IMR-90 (cell line): Measurements from ENCODE around the gene NEK9. TPM values are rescaled to one million over a fixed set of nuclear protein-coding genes. Genes with fewer than 3 reads are reported as not detected.

ENCODE experiments used
- ATAC-seq: fragments of 200-7000 bp; cut with Tn5 transposase; 2 replicates; pipeline ENCODE4 v1.9.1; 2020; ENCODE audit warnings: low read depth, mild to moderate bottlenecking, moderate library complexity
- BruUV-seq: library from RNA; stranded (reverse); fragments of 400-500 nt; replicated peaks from 2 replicates; lab custom pipeline; 2021; lab: Mats Ljungman, UMichigan
- CTCF ChIA-PET: fragments of 300-600 bp; formaldehyde crosslinking; extraction: SDS; loops from one replicate; lab custom pipeline; 2021; ENCODE audit warnings: antibody characterized with exemption; lab: Yijun Ruan, JAX
- POLR2A ChIA-PET: fragments of 300-600 bp; sonication (Branson Sonifier 250); formaldehyde crosslinking; loops from one replicate; lab custom pipeline; 2022; ENCODE audit warnings: antibody characterized with exemption; ENCODE audit not compliant: unreplicated experiment; lab: Charles Lee
- DNase-seq: peaks from one replicate; pipeline ENCODE4 v3.0.0; 2013
- H2AFZ ChIP-seq: replicated peaks from 2 replicates; pipeline ENCODE3; 2013; ENCODE audit warnings: low read length, mild to moderate bottlenecking; ENCODE audit not compliant: poor library complexity
- H2AK5ac ChIP-seq: 2 replicates; pipeline ENCODE4 v1.6.1; 2013; ENCODE audit warnings: low read depth, low read length, inconsistent platforms
- H2AK9ac ChIP-seq: replicated peaks from 2 replicates; pipeline ENCODE3; 2013; ENCODE audit warnings: mild to moderate bottlenecking, low read depth, low read length, moderate library complexity; ENCODE audit not compliant: poor library complexity
- H2BK120ac ChIP-seq: 2 replicates; pipeline ENCODE4 v1.6.1; 2013; ENCODE audit warnings: low read depth, low read length, inconsistent platforms
- H2BK15ac ChIP-seq: 3 replicates; pipeline ENCODE4 v1.6.1; 2013; ENCODE audit warnings: low read depth, low read length, inconsistent platforms
- H2BK20ac ChIP-seq: 2 replicates; pipeline ENCODE4 v1.6.1; 2013; ENCODE audit warnings: low read depth, mild to moderate bottlenecking, inconsistent platforms, low read length, moderate library complexity
- H2BK5ac ChIP-seq: 2 replicates; pipeline ENCODE4 v1.6.1; 2013; ENCODE audit warnings: mild to moderate bottlenecking, low read depth, low read length, inconsistent platforms; ENCODE audit not compliant: poor library complexity, severe bottlenecking
- H3K14ac ChIP-seq: replicated peaks from 2 replicates; pipeline ENCODE4 v1.6.1; 2013; ENCODE audit warnings: low read depth, low read length, inconsistent platforms
- H3K18ac ChIP-seq: 2 replicates; pipeline ENCODE4 v1.6.1; 2013; ENCODE audit warnings: low read depth, low read length, control low read depth
- H3K23ac ChIP-seq: 2 replicates; pipeline ENCODE4 v1.6.1; 2013; ENCODE audit warnings: low read depth, low read length, inconsistent platforms
- H3K27ac ChIP-seq: 2 replicates; pipeline ENCODE4 v1.5.1; 2013; ENCODE audit warnings: mild to moderate bottlenecking, control low read depth, low read length; ENCODE audit not compliant: insufficient read depth
- H3K27me3 ChIP-seq: 2 replicates; pipeline ENCODE4 v1.6.1; 2013; ENCODE audit warnings: low read length; ENCODE audit not compliant: control insufficient read depth, insufficient read depth
- H3K36me3 ChIP-seq: 2 replicates; pipeline ENCODE4 v1.6.1; 2013; ENCODE audit warnings: low read length, mixed read lengths; ENCODE audit not compliant: control insufficient read depth, insufficient read depth
- H3K4ac ChIP-seq: 2 replicates; pipeline ENCODE4 v1.6.1; 2013; ENCODE audit warnings: low read depth, low read length, inconsistent platforms
- H3K4me1 ChIP-seq: 2 replicates; pipeline ENCODE4 v1.6.1; 2013; ENCODE audit warnings: low read length, mixed read lengths; ENCODE audit not compliant: control insufficient read depth, insufficient read depth
- H3K4me2 ChIP-seq: 2 replicates; pipeline ENCODE4 v1.6.1; 2013; ENCODE audit warnings: low read depth, mild to moderate bottlenecking, control low read depth, low read length, moderate library complexity
- H3K4me3 ChIP-seq: 2 replicates; pipeline ENCODE4 v1.5.1; 2013; ENCODE audit warnings: low read depth, mild to moderate bottlenecking, control low read depth, low read length, moderate library complexity; ENCODE audit not compliant: insufficient read depth
- H3K56ac ChIP-seq: 2 replicates; pipeline ENCODE4 v1.6.1; 2013; ENCODE audit warnings: low read length, inconsistent platforms; ENCODE audit not compliant: insufficient read depth; ENCODE audit errors: extremely low read depth
- H3K79me1 ChIP-seq, 2 experiments: 2 replicates each; pipeline ENCODE4 v1.6.1; 2013; ENCODE audit warnings: low read length in 2 of 2, inconsistent platforms in 1 of 2, low read depth in 1 of 2
- H3K9ac ChIP-seq: 2 replicates; pipeline ENCODE4 v1.6.1; 2013; ENCODE audit warnings: low read depth, low read length, control low read depth
- H3K9me1 ChIP-seq: 2 replicates; pipeline ENCODE4 v1.6.1; 2013; ENCODE audit warnings: low read length, inconsistent platforms; ENCODE audit not compliant: insufficient read depth
- H3K9me3 ChIP-seq: 2 replicates; pipeline ENCODE4 v1.6.1; 2013; ENCODE audit warnings: low read length; ENCODE audit not compliant: control insufficient read depth, insufficient read depth
- H4K20me1 ChIP-seq: 2 replicates; pipeline ENCODE4 v1.6.1; 2013; ENCODE audit warnings: low read length, inconsistent platforms; ENCODE audit not compliant: insufficient read depth
- H4K5ac ChIP-seq: 2 replicates; pipeline ENCODE4 v1.6.1; 2013; ENCODE audit warnings: mild to moderate bottlenecking, low read depth, low read length, control low read depth
- H4K8ac ChIP-seq, 2 experiments: 2 replicates each; pipeline ENCODE4 v1.6.1; 2013; ENCODE audit warnings: low read depth in 2 of 2, low read length in 2 of 2, control low read depth in 1 of 2, inconsistent platforms in 1 of 2
- H4K91ac ChIP-seq: 2 replicates; pipeline ENCODE4 v1.6.1; 2013; ENCODE audit warnings: low read depth, low read length, inconsistent platforms; ENCODE audit not compliant: insufficient read depth
- BHLHE40 ChIP-seq: fragments of 150-350 bp; IDR thresholded peaks from 2 replicates; pipeline ENCODE4 v1.6.1; 2016; ENCODE audit warnings: mild to moderate bottlenecking, low read depth, low read length
- CEBPB ChIP-seq: IDR thresholded peaks from 2 replicates; pipeline ENCODE4 v1.6.1; 2012; ENCODE audit warnings: low read depth, low read length, improper control_type of control experiment
- CHD1 ChIP-seq: IDR thresholded peaks from 2 replicates; pipeline ENCODE4 v1.6.1; 2012; ENCODE audit warnings: low read depth, low read length, improper control_type of control experiment
- FOS ChIP-seq: fragments of 150-350 bp; IDR thresholded peaks from 2 replicates; pipeline ENCODE4 v1.6.1; 2016; ENCODE audit warnings: low read depth, low read length
- MAFK ChIP-seq: IDR thresholded peaks from 2 replicates; pipeline ENCODE4 v1.6.1; 2012; ENCODE audit warnings: low read depth, low read length, improper control_type of control experiment
- MAZ ChIP-seq: IDR thresholded peaks from 2 replicates; pipeline ENCODE4 v1.6.1; 2012; ENCODE audit warnings: low read depth, mild to moderate bottlenecking, low read length, improper control_type of control experiment, moderate library complexity, borderline replicate concordance
- MXI1 ChIP-seq: IDR thresholded peaks from 2 replicates; pipeline ENCODE4 v1.6.1; 2012; ENCODE audit warnings: low read depth, mild to moderate bottlenecking, low read length, moderate library complexity, borderline replicate concordance
- NFE2L2 ChIP-seq: fragments of 150-350 bp; IDR thresholded peaks from 2 replicates; pipeline ENCODE4 v1.6.1; 2016; ENCODE audit warnings: low read depth, mild to moderate bottlenecking, low read length
- POLR2A ChIP-seq: IDR thresholded peaks from 2 replicates; pipeline ENCODE4 v1.6.1; 2012; ENCODE audit warnings: mild to moderate bottlenecking, low read depth, low read length
- RAD21 ChIP-seq: IDR thresholded peaks from 2 replicates; pipeline ENCODE4 v1.6.1; 2012; ENCODE audit warnings: low read length, improper control_type of control experiment
- RCOR1 ChIP-seq: IDR thresholded peaks from 2 replicates; pipeline ENCODE4 v1.6.1; 2012; ENCODE audit warnings: mild to moderate bottlenecking, low read length, improper control_type of control experiment; ENCODE audit not compliant: insufficient replicate concordance
- RFX5 ChIP-seq: IDR thresholded peaks from 2 replicates; pipeline ENCODE4 v1.8.0; 2012; ENCODE audit warnings: low read depth, mild to moderate bottlenecking, low read length, moderate library complexity
- SMC3 ChIP-seq: fragments of 150-350 bp; IDR thresholded peaks from 2 replicates; pipeline ENCODE4 v1.6.1; 2016; ENCODE audit warnings: low read depth, mild to moderate bottlenecking, antibody characterized with exemption, low read length, moderate library complexity
- WGBS, 2 experiments: methylation state at CpG; one replicate each; pipeline versions ENCODE4 v1.1.5 to v1.1.7; 2013; ENCODE audit warnings: missing lambda C conversion rate in 2 of 2; ENCODE audit not compliant: insufficient read length in 1 of 2; ENCODE audit errors: extremely low coverage in 2 of 2; 5-methylcytosine and 5-hydroxymethylcytosine counted together
- dilution Hi-C: fragments of 300-500 bp; cut with HindIII; formaldehyde crosslinking; loops from one replicate; pipeline ENCODE4 v1.14.3; 2018; ENCODE audit warnings: low sequenced_read_pairs; ENCODE audit not compliant: unreplicated experiment
- in situ Hi-C: fragments of 300-500 bp; cut with MboI; formaldehyde crosslinking; loops from 3 replicates; pipeline ENCODE4 v1.14.3; 2019; ENCODE audit warnings: low sequenced_read_pairs, inconsistent platforms, mixed read lengths
- intact Hi-C: fragments of 100-400 bp; cut with micrococcal nuclease; formaldehyde crosslinking; loops from 2 replicates; pipeline ENCODE4 v1.10.0; 2022
- polyA plus RNA-seq, 3 experiments: library from polyadenylated mRNA; depleted of rRNA; stranded (reverse); fragments of >200 nt; gene quantifications; 2 replicates each; pipeline ENCODE4 v1.2.3, GENCODE V29; 2012; ENCODE audit warnings: low replicate concordance in 1 of 3
- total RNA-seq: library from RNA; depleted of rRNA; stranded (reverse); fragments of >200 nt; gene quantifications from 2 replicates; pipeline ENCODE4 v1.2.3, GENCODE V29; 2012
- TF ChIP-seq, protein P1 (sequence below): conservative IDR thresholded peaks from 2 replicates; pipeline ENCODE4 v1.5.1; 2012; ENCODE audit warnings: mild to moderate bottlenecking, low read depth, low read length, improper control_type of control experiment
- TF ChIP-seq, protein P2 (sequence below): fragments of 150-350 bp; IDR thresholded peaks from 2 replicates; pipeline ENCODE4 v1.6.1; 2017; ENCODE audit warnings: mild to moderate bottlenecking, antibody characterized with exemption, low read length, low read depth
- TF ChIP-seq, protein P3 (sequence below): fragments of 150-350 bp; IDR thresholded peaks from 2 replicates; pipeline ENCODE4 v1.6.1; 2016; ENCODE audit warnings: low read depth, mild to moderate bottlenecking, low read length, moderate library complexity, borderline replicate concordance

Gene NEK9
- total and polyA plus RNA-seq, 2 of the 4 experiments (the other 2 are of a cell fraction), result 22.9 to 23.2 TPM

DNA sequence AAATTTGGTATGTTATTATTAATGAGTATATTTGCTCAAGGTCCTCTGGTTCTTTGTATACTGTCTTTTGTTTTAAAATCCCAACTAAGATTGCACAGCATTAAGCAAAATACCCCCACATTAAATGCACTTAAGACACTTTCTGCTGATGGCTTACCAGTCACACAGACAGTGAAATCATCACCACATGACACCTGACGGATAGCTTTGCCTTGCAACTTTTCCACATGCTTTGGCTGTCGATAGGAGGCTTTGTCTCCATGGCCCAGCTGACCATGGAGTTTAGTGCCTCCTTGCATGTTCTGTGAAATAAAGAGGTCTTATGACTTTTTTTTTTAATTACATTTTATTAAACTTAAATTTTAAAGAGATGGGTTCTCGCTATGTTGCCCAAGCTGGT is 19.7 kb downstream of the NEK9 start:
- Histone ChIP-seq H3K4me3 (no peak overlapping the region), H4K20me1 (no peaks in the 10 kb centered on the region), H3K14ac (no peak overlapping the region), H2BK5ac (no peak overlapping the region), H3K9ac (no peak overlapping the region), H3K4me1 (no peaks in the 10 kb centered on the region), H2AK5ac (no peak overlapping the region), H2BK15ac (no peak overlapping the region), H3K4me2 (no peak overlapping the region), H3K9me1 (peaks cover 3% of the 10 kb centered on the region; the same call in 1 of the 2 replicates), H3K27ac (no peak overlapping the region), H3K23ac (no peak overlapping the region), H2AK9ac (no peak overlapping the region), H2BK20ac (no peak overlapping the region), H3K36me3 (peaks cover 30% of the 10 kb centered on the region), H2BK120ac (no peak overlapping the region), H3K4ac (no peak overlapping the region), H4K8ac (no peak overlapping the region), H3K27me3 (no peaks in the 10 kb centered on the region), H3K56ac (no peak overlapping the region), H3K79me1 (no peaks in the 10 kb centered on the region; a peak in 1 of 4 replicates), H4K5ac (no peak overlapping the region), H3K9me3 (no peaks in the 10 kb centered on the region), H2AFZ (no peak overlapping the region), H4K91ac (no peak overlapping the region), H3K18ac (no peak overlapping the region)
- dilution Hi-C loops, result no loop called here
- ATAC-seq, result no peak
- intact Hi-C loops, result no loop called here
- WGBS, 2 experiments, result no CpG with 5 or more reads among the region's 3 CpGs
- in situ Hi-C loops, result no loop called here
- TF ChIP-seq BHLHE40, result no peak
- TF ChIP-seq POLR2A, result no peak
- TF ChIP-seq, protein P1, sequence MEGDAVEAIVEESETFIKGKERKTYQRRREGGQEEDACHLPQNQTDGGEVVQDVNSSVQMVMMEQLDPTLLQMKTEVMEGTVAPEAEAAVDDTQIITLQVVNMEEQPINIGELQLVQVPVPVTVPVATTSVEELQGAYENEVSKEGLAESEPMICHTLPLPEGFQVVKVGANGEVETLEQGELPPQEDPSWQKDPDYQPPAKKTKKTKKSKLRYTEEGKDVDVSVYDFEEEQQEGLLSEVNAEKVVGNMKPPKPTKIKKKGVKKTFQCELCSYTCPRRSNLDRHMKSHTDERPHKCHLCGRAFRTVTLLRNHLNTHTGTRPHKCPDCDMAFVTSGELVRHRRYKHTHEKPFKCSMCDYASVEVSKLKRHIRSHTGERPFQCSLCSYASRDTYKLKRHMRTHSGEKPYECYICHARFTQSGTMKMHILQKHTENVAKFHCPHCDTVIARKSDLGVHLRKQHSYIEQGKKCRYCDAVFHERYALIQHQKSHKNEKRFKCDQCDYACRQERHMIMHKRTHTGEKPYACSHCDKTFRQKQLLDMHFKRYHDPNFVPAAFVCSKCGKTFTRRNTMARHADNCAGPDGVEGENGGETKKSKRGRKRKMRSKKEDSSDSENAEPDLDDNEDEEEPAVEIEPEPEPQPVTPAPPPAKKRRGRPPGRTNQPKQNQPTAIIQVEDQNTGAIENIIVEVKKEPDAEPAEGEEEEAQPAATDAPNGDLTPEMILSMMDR, result no peak
- TF ChIP-seq MXI1, result no peak
- no peak for TF ChIP-seq RCOR1
- TF ChIP-seq RFX5, result no peak
- no peak for TF ChIP-seq SMC3
- TF ChIP-seq CEBPB, result no peak
- no peak for TF ChIP-seq MAFK
- TF ChIP-seq, protein P2, sequence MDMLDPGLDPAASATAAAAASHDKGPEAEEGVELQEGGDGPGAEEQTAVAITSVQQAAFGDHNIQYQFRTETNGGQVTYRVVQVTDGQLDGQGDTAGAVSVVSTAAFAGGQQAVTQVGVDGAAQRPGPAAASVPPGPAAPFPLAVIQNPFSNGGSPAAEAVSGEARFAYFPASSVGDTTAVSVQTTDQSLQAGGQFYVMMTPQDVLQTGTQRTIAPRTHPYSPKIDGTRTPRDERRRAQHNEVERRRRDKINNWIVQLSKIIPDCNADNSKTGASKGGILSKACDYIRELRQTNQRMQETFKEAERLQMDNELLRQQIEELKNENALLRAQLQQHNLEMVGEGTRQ, result no peak
- no peak for TF ChIP-seq MAZ
- TF ChIP-seq FOS, result no peak
- no peak for TF ChIP-seq CHD1
- TF ChIP-seq, protein P3, sequence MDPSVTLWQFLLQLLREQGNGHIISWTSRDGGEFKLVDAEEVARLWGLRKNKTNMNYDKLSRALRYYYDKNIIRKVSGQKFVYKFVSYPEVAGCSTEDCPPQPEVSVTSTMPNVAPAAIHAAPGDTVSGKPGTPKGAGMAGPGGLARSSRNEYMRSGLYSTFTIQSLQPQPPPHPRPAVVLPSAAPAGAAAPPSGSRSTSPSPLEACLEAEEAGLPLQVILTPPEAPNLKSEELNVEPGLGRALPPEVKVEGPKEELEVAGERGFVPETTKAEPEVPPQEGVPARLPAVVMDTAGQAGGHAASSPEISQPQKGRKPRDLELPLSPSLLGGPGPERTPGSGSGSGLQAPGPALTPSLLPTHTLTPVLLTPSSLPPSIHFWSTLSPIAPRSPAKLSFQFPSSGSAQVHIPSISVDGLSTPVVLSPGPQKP, result no peak
- TF ChIP-seq NFE2L2, result no peak
- TF ChIP-seq RAD21, result no peak
- DNase-seq, result no peak
- CTCF ChIA-PET, result interaction anchor here (0.9 kb wide), 1 partner anchor 17 kb away, joined by 3 read pairs; no protein-coding TSS in a partner anchor
- POLR2A ChIA-PET, result no interaction called here
- BruUV-seq, result no TSS peak
